ENCODE measurements around the gene LIMCH1.

GRCh38 chr4:41712425-41712824 is 174.5 kb downstream of the LIMCH1 start:
- no peak for TF ChIP-seq RAD21 (IDR thresholded peaks at IDR 0.05; ENCODE audit: low read depth)
- no peak for TF ChIP-seq CTCF (IDR thresholded peaks at IDR 0.05 in 2 of 3, conservative IDR thresholded peaks at IDR 0.05 in 1 of 3; ENCODE audit: borderline replicate concordance in 1 of 3, insufficient read depth in 1 of 3, low read depth in 2 of 3, low read length in 2 of 3)
